Lung (tissue), 12 donors: Measurements from ENCODE around the gene RNPEPL1. TPM values are rescaled to one million over a fixed set of nuclear protein-coding genes. Genes with fewer than 3 reads are reported as not detected.
A peak's percentile ranks its signal among the peaks of the same experiment; 100 is the strongest.

ENCODE experiments used
- ATAC-seq: fragments of 200-7000 bp; cut with Tn5 transposase; one replicate; pipeline ENCODE4 v1.9.1; 2020; ENCODE audit warnings: moderate number of reproducible peaks; ENCODE audit not compliant: insufficient read depth, low FRiP score
- DNase-seq, 3 donors: peaks; one replicate each; pipeline ENCODE4 v3.0.0-alpha.2; 2013 to 2017
- H3K27ac ChIP-seq, 2 donors: one replicate each; pipeline ENCODE4 v1.5.1; 2013; ENCODE audit warnings: mild to moderate bottlenecking in 2 of 2, moderate library complexity in 2 of 2, control low read depth in 1 of 2, inconsistent platforms in 1 of 2, low read depth in 1 of 2, low read length in 1 of 2
- H3K27me3 ChIP-seq, 3 donors: one replicate each; pipeline ENCODE4 v1.5.1; 2013; ENCODE audit warnings: low read length in 2 of 3; ENCODE audit not compliant: control insufficient read depth in 3 of 3, insufficient read depth in 3 of 3
- H3K36me3 ChIP-seq, 4 donors: one replicate each; pipeline ENCODE4 v1.5.1; 2013; ENCODE audit warnings: low read length in 4 of 4, mild to moderate bottlenecking in 1 of 4, moderate library complexity in 1 of 4; ENCODE audit not compliant: control insufficient read depth in 4 of 4, insufficient read depth in 4 of 4
- H3K4me1 ChIP-seq, 5 donors: one replicate each; pipeline ENCODE4 v1.5.1; 2013; ENCODE audit warnings: low read length in 5 of 5, mild to moderate bottlenecking in 2 of 5, moderate library complexity in 1 of 5; ENCODE audit not compliant: control insufficient read depth in 5 of 5, insufficient read depth in 5 of 5
- H3K4me3 ChIP-seq: one replicate; pipeline ENCODE4 v1.5.1; 2013; ENCODE audit warnings: mild to moderate bottlenecking, control low read depth, moderate library complexity
- H3K9ac ChIP-seq, 2 donors: one replicate each; pipeline ENCODE4 v1.5.1; 2013; ENCODE audit warnings: low read length in 2 of 2, control low read depth in 1 of 2; ENCODE audit not compliant: insufficient read depth in 1 of 2
- H3K9me3 ChIP-seq, 4 donors: one replicate each; pipeline ENCODE4 v1.5.1; 2013; ENCODE audit warnings: low read length in 3 of 4, mild to moderate bottlenecking in 1 of 4, moderate library complexity in 1 of 4; ENCODE audit not compliant: control insufficient read depth in 4 of 4, insufficient read depth in 3 of 4
- WGBS, 2 donors: extraction: QIAGEN DNeasy Blood & Tissue Kit; methylation state at CpG; one replicate each; pipeline ENCODE4 v1.1.7; 2013; 5-methylcytosine and 5-hydroxymethylcytosine counted together
- polyA plus RNA-seq, 2 donors: library from polyadenylated mRNA; stranded (reverse); fragments of 200-250 nt; gene quantifications; one replicate each; pipeline ENCODE4 v1.2.1, GENCODE V29; 2013
- total RNA-seq, 2 donors: library from RNA; depleted of rRNA in 1 of 2; stranded (reverse); fragments of >200 nt in 1 of 2; gene quantifications; one replicate each; pipeline ENCODE4 v1.2.1, GENCODE V29; 2014 to 2021
- TF ChIP-seq, protein P1 (sequence below): IDR thresholded peaks from 2 replicates; pipeline ENCODE4 v1.5.1; 2012; ENCODE audit warnings: mild to moderate bottlenecking; ENCODE audit errors: control extremely low read depth, extremely low read depth
- donor health status: control.
- donor health status: control.
- donor health status: Bipolar disorder and iron deficiency.
- donor health status: healthy.
- donor health status: DM: yes; HTN: yes; CAD: no.

The RNPEPL1 gene
- total and polyA plus RNA-seq, 4 donors = 24.5 to 235 (median 88.2) TPM

DNA sequence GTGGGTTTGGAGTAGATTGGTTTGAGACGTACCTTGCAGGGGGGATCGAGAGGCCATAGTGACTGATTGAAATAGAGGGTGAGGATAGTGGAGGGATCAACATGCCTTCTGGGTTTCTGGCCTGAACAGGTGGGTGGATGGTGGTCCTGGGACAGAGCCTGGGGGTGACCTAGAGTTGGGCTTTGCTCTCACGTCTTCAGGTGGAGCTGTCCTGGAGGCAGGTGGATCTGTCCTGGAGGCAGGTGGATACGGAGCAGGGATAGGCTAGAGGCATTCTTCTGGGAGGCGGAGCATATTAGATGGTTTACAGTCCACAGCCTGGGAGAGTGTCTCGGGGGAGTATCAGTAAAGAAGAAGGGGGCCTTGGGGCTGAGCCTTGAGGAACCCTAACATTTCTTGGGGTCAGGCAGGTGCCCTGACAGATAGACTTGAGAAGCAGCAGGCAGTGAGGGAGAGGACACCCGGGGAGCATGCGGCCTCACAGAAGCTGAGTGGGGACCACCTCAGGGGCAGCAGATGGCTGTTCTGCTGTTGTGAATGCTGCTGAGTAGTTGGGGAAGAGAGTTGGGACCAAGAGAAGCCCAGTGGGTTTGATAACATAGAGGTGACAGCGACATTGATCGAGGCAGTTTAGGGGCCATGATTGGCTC, 19.8 kb downstream of the RNPEPL1 start:
- H3K9ac ChIP-seq = peak overlapping the region; percentile 8 to 37
- no peak for DNase-seq
- H3K27ac ChIP-seq = no peak overlapping the region
- no peaks in the 10 kb centered on the region for H3K9me3 ChIP-seq
- no peak overlapping the region for H3K4me3 ChIP-seq
- peaks cover 0 to 28% (median 15%) of the 10 kb centered on the region in 5 donors for H3K4me1 ChIP-seq
- no peaks in the 10 kb centered on the region for H3K27me3 ChIP-seq
- WGBS, 2 donors = 83 to 91% methylated on average over 10 of the region's 10 CpGs
- TF ChIP-seq, protein P1, sequence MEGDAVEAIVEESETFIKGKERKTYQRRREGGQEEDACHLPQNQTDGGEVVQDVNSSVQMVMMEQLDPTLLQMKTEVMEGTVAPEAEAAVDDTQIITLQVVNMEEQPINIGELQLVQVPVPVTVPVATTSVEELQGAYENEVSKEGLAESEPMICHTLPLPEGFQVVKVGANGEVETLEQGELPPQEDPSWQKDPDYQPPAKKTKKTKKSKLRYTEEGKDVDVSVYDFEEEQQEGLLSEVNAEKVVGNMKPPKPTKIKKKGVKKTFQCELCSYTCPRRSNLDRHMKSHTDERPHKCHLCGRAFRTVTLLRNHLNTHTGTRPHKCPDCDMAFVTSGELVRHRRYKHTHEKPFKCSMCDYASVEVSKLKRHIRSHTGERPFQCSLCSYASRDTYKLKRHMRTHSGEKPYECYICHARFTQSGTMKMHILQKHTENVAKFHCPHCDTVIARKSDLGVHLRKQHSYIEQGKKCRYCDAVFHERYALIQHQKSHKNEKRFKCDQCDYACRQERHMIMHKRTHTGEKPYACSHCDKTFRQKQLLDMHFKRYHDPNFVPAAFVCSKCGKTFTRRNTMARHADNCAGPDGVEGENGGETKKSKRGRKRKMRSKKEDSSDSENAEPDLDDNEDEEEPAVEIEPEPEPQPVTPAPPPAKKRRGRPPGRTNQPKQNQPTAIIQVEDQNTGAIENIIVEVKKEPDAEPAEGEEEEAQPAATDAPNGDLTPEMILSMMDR = no peak
- ATAC-seq = no peak
- peaks cover 0 to 28% (median 6%) of the 10 kb centered on the region in 4 donors for H3K36me3 ChIP-seq

GRCh38 chr2:240588669-240589068, 20.4 kb downstream of the RNPEPL1 start:
- ATAC-seq = no peak
- H3K27ac ChIP-seq = no peak overlapping the region
- TF ChIP-seq, protein P1 = no peak
- H3K4me1 ChIP-seq = peaks cover 0 to 28% (median 15%) of the 10 kb centered on the region in 5 donors
- H3K9me3 ChIP-seq = no peaks in the 10 kb centered on the region
- H3K27me3 ChIP-seq = no peaks in the 10 kb centered on the region
- no peak for DNase-seq
- peaks cover 0 to 32% (median 6%) of the 10 kb centered on the region in 4 donors for H3K36me3 ChIP-seq
- H3K4me3 ChIP-seq = no peak overlapping the region
- WGBS, 2 donors = 82% methylated on average over 4 of the region's 4 CpGs
- H3K9ac ChIP-seq = no peak overlapping the region

DNA sequence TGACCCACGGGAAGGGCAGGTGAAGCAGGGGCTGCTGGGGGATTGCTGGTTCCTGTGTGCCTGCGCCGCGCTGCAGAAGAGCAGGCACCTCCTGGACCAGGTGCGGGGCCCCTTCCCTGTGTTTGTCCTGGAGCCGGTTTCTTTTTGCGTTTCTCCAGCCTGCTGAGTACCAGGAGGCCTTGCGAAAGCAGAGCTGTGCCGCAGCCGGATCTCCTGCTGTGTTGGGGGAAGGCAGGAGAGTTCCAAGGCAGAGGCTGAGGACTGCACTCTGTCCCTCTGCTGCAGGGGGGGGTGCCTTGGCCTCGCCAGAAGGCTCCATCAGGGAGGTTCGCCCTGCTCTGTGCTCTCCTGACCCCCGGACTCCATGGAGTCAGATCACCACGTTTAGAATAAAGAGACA, 21.1 kb downstream of the RNPEPL1 start:
- peaks cover 0 to 33% (median 15%) of the 10 kb centered on the region in 5 donors for H3K4me1 ChIP-seq
- ATAC-seq = no peak

More for the DNA sequence above, 21.1 kb downstream of the RNPEPL1 start:
- no peak overlapping the region for H3K4me3 ChIP-seq
- TF ChIP-seq, protein P1 = no peak
- H3K9me3 ChIP-seq = no peaks in the 10 kb centered on the region
- no peak for DNase-seq
- H3K36me3 ChIP-seq = peaks cover 0 to 36% (median 6%) of the 10 kb centered on the region in 4 donors
- WGBS, 2 donors = 87 to 89% methylated on average over 14 of the region's 14 CpGs
- H3K27ac ChIP-seq = no peak overlapping the region
- no peaks in the 10 kb centered on the region for H3K27me3 ChIP-seq
- no peak overlapping the region for H3K9ac ChIP-seq
